ENCODE results near the gene TNFSF15. TPM values are rescaled to one million over a fixed set of nuclear protein-coding genes. Genes with fewer than 3 reads are reported as not detected.
"Not testable (repeated sequence)": the region's sequence is repeated elsewhere in the genome, so short reads cannot be mapped to it uniquely, and the experiment has no call there.

TNFSF15 gene
- polyA plus RNA-seq, 3 donors: 5.9 to 9.7 (median 8.0) TPM

GRCh38 chr9:114757395-114757794 lies 48.4 kb downstream of the TNFSF15 start:
- DNase-seq: no peak

- DNase-seq: no peak
Observed at GRCh38 chr9:114756920-114757319, 48.9 kb downstream of the TNFSF15 start.

DNA sequence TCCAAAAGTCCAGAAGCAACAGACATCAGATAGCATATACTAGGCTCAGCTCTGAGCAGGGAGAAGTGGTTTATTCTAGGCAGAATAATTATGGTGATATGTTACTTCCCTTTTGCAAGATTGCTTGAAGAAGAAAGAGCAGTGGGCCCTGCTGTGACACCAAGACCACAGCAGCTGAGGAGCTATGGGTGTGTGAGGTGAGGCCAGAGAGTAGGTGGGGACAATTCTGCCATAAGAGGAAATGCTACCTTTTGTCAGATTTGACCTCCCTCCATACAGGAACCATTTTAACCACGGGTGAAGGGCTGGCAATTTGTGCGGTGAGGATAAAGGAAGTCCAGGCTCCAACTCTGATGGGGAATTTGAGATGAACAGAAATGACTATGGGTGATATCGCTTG lies 51.3 kb downstream of the TNFSF15 start:
- no peak for DNase-seq

GRCh38 chr9:114746591-114747346 lies 59.1 kb downstream of the TNFSF15 start:
- peak; percentile 22 for DNase-seq

DNA sequence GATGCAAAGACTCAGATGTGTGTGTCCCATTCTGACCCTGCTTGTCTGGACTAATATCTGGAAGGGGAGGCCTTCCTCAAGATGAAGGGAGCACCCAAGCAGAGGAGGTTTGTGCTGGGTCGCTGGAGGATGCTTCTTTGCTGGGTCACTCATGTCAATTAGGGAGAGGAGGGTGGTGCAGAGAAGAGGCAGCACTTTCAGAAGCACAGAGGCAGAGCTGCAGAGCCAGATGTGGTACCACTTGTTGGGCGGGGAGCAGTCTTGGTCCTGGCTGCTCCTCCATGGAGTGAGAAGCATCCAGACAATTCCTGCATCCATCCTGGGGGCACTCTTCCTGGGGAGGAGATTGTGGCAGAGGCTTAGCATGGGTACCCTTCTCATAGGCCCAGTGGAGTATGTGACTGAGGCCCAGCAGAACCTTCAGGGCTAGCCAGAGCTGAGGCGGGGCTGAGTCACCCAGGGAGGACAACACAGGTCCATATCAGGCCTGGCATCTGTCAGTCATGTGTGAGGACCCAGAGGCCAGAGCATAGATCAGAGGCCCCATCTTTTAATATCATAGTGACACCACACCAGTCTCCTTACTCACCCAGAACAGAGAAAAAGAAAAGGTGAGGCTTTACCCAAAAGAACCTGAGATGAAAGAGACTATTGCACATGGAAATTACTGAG lies 59.8 kb downstream of the TNFSF15 start:
- no peak for DNase-seq

DNA sequence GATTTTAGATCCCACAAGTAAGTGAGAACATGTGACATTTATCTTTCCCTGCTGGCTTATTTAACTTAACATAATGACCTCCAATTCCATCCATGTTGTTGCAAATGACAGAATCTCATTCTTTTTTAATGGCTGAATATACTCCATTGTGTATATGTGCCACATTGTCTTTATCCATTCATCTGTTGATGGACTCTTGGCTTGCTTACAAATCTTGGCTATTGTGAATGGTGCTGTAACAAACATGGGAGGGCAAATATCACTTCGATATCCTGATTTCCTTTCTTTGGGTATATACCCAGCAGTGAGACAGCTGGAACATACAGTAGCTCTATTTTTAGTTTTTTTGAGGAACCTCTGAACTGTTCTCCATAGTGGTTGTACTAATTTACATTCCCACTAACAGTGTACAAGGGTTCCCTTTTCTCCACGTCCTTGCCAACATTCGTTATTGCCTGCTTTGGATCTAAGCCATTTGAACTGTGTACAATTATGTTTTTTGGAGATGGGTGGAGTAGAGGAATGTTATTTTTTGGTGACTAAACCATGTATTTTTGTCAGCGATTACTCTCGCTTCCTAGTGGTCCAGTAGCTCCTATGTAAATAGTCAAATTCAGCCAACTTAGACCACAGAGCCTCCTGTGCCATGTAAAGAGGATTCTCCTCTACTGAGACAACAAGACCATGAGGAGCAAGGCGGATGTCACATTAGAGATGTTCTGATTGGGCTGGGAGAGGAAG lies 60.6 kb downstream of the TNFSF15 start:
- no peak for DNase-seq

- DNase-seq: no peak
Observed at GRCh38 chr9:114743446-114743845, 62.4 kb downstream of the TNFSF15 start.

DNA sequence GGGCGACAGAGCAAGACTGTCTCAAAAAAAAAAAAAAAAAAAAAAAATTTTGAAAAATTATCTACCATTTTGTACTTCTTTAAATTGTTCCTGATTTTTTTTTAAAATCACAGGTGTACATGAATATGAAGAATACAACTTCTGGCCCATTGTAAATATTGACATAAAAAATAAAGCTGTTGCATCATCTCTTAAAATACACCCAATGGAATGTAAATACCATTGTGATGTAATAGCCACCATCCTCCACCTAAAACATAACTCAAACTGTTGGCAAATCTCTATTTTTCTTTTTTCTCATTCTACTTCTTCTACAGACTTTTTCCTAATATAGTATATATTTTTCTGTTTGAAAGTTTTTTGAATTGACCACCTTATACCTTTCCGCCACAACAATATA lies 62.9 kb downstream of the TNFSF15 start:
- no peak for DNase-seq

DNA sequence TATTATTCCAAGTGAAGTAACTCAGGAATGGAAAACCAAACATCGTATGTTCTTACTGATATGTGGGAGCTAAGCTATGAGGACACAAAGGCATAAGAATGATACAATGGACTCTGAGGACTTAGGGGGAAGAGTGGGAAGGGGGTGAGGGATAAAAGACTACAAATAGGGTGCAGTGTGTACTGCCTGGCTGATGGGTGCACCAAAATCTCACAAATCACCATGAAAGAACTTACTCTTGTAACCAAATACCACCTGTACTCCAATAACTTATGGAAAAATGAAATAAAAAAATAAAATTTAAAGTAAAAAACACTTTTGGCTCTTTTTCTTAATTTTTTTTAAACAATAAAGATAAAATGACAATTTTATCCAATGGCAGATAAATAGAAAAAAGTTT lies 64.3 kb downstream of the TNFSF15 start:
- not testable (repeated sequence) for DNase-seq

DNA sequence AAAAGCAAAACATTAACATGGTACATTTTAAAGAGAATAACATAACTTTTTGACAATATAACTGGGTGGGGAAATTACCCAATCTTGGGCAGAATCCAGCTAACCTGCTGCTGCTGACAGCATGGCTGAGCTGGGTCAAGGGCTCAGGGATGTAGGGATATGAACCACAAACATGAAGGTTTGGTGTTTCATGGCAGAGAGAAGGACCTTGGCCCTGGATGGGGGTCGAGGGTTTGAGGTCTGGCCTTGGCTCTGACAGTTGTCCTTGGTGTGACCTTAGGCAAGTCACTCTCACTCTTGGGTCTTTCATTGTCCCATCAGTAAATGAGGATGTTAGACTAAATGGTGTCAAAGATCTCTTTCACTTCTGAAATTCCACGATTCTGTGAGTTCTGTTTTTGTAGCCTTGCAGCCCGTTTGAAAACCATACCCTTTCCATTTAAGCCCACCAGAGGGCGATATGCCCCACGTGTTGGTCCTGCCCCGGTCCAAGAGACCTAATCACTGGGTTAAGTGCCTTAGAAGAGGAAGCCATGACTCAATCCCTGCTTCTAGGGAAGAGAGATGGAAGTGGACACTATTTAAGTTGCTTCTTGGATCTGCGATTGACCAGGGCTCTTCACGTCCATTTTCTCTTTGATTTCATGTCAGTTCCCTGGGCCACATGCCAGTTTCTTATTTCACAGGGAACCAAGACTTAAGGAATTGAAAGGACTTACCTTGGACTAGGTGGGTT lies 67.1 kb downstream of the TNFSF15 start:
- peak; percentile 61 for DNase-seq

GRCh38 chr9:114737847-114738246 lies 68.0 kb downstream of the TNFSF15 start:
- no peak for DNase-seq

- no peak for DNase-seq
Observed at GRCh38 chr9:114737118-114737517, 68.7 kb downstream of the TNFSF15 start.

GRCh38 chr9:114735704-114736103 lies 70.1 kb downstream of the TNFSF15 start:
- no peak for DNase-seq

GRCh38 chr9:114735139-114735538 lies 70.7 kb downstream of the TNFSF15 start:
- not testable (repeated sequence) for DNase-seq

Other genes with a start within 250 kb of the TNFSF15 start
- 100 to 1,000 TPM; 206 to 240 (median 227) TPM for gene ATP6V1G1, start 218.3 kb downstream of the TNFSF15 start, polyA plus RNA-seq (ENCODE audit: insufficient read length in 3 of 3)
- 1 to 10 TPM; 6.8 to 8.9 (median 8.4) TPM for gene TMEM268, start 194.7 kb downstream of the TNFSF15 start, polyA plus RNA-seq (ENCODE audit: insufficient read length in 3 of 3)
- gene TEX53, start 148.2 kb downstream of the TNFSF15 start, polyA plus RNA-seq (ENCODE audit: insufficient read length in 3 of 3): not detected
- not detected for gene TEX48, start 123.8 kb downstream of the TNFSF15 start, polyA plus RNA-seq (ENCODE audit: insufficient read length in 3 of 3)
- under 1 TPM; 0.30 to 0.67 (median 0.33) TPM for gene TNFSF8, start 124.6 kb upstream of the TNFSF15 start, polyA plus RNA-seq (ENCODE audit: insufficient read length in 3 of 3)

All from renal pelvis (tissue), 4 donors.